Transverse colon (tissue), 3 donors: ENCODE data around the gene COG5.

Experiments used
- CTCF ChIP-seq, 5 experiments: fragments of 200-600 bp in 3 of 5; fragments of 450-650 bp in 2 of 5; sonication (generic) in 3 of 5; IDR thresholded peaks; 1 replicate in 2 of 5; 2 replicates in 3 of 5; pipeline ENCODE4 v1.5.1; 2016 to 2017; ENCODE audit warnings: antibody characterized with exemption in 5 of 5, inconsistent platforms in 3 of 5, mild to moderate bottlenecking in 2 of 5, moderate library complexity in 1 of 5
- POLR2A ChIP-seq: fragments of 450-650 bp; IDR thresholded peaks from one replicate; pipeline ENCODE4 v1.6.1; 2016; ENCODE audit warnings: antibody characterized with exemption, mild to moderate bottlenecking, moderate library complexity

- TF ChIP-seq CTCF (IDR thresholded peaks at IDR 0.05): no peak
- no peak for TF ChIP-seq POLR2A
These were observed 49.7 kb upstream of the COG5 start for GRCh38 chr7:107613439-107613838.
